Anterior cingulate cortex (tissue), 58 donors: ENCODE results near the gene SIRT1.
A peak's percentile ranks its signal among the peaks of the same experiment; 100 is the strongest.
"Not testable (repeated sequence)": the region's sequence is repeated elsewhere in the genome, so short reads cannot be mapped to it uniquely, and the experiment has no call there.

Experiments used
- DNase-seq, 58 donors: peaks; one replicate each; lab custom pipeline; 2025; lab: John Stamatoyannopoulos, UW

Gene SIRT1

GRCh38 chr10:67875340-67876238 is 8.9 kb upstream of the SIRT1 start:
- no peak for DNase-seq

- DNase-seq, result not testable (repeated sequence)
Measured at GRCh38 chr10:67877421-67877820, 7.0 kb upstream of the SIRT1 start.

GRCh38 chr10:67878133-67878532 is 6.3 kb upstream of the SIRT1 start:
- DNase-seq, result no peak

DNA sequence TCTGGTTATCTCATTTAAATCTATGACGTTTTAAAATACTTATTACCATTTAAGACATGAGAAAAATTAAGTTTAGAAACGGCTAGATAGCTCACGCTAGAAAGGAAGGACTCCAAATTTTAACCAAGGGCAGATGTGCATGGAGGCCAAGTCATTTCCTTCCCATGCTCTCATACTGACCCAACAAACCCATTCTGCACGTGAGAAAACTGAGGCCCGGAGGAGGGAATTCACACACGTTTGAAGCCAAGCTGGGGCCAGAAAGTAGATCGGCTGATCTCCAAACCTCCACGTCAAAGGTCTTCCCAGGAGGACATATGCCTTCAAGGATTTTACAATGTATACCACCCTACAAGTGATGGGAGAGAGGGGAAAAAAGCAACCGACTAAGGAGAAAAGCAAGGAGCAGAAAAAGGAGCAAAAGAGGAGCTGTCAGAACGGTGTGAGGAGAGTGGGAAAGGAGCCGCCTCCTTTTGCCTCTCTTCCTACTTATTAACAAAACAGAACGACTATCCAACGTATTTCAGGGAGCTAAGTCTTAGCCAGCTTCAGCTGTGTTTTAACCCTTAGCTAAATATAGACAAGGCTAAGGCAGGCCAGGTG is 645 bp upstream of the SIRT1 start:
- DNase-seq, result peak in 2 of 58 donors; percentile 1 to 10

DNA sequence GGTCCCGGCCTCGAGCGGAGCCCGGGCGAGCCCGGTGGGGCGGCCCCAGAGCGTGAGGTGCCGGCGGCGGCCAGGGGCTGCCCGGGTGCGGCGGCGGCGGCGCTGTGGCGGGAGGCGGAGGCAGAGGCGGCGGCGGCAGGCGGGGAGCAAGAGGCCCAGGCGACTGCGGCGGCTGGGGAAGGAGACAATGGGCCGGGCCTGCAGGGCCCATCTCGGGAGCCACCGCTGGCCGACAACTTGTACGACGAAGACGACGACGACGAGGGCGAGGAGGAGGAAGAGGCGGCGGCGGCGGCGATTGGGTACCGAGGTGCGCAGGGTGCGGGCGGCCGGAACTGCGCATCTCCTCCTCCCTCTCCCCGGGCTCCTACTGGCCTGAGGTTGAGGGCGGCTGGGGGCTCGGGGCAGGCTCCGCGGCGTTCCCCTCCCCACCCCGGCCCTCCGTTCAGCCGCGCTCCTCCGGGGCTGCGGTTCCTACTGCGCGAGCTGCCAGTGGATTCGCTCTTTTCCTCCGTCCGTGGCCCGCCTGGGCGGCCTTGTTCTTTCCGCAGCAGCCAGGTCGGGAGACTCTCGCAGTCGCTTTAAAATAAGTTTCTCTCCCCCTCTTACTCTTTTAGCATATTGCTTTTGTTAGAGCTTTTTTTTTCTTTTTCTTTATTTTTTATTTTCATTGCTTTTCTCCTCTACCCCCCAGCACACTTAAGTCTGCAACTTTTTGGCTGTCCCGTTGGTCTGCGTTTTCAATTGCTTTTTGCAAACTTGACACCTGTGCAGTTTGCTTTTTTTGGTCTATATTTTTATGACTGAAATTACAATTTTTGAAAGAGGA is 600 bp downstream of the SIRT1 start:
- DNase-seq, result peak; percentile 8 to 90 (median 77)

GRCh38 chr10:67893637-67894036 is 9.2 kb downstream of the SIRT1 start:
- DNase-seq, result no peak

DNA sequence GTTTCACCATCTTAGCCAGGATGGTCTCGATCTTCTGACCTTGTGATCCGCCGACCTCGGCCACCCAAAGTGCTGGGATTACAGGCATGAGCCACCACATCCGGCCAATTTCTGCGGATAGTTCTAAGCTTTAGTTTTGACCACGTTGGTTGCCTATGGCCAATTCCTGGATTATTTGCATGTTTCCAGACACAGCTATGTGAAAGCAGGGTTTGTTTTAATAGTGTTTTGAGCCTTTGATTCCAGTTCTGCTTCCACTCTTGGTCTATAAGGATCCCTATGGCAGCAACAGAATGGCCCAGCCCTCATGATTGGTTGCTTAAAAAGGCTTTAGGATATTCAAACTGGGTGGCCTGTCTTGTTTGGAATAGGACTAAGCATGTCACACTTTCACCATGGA is 19.1 kb downstream of the SIRT1 start:
- no peak for DNase-seq

- DNase-seq, result no peak
Measured at GRCh38 chr10:67912331-67912946, 28.0 kb downstream of the SIRT1 start.

- no peak for DNase-seq
Measured at GRCh38 chr10:67914777-67915340, 30.4 kb downstream of the SIRT1 start.

GRCh38 chr10:67917169-67917568 is 32.7 kb downstream of the SIRT1 start:
- no peak for DNase-seq

DNA sequence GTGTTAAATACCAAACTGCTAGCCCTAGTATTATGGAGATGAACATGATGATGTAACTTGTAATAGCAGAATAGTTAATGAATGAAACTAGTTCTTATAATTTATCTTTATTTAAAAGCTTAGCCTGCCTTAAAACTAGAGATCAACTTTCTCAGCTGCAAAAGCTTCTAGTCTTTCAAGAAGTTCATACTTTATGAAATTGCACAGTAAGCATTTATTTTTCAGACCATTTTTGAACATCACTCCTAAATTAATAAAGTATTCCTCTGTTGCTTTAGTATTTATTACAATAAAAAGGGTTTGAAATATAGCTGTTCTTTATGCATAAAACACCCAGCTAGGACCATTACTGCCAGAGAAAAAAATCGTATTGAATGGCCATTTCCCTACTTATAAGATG is 33.2 kb downstream of the SIRT1 start:
- no peak for DNase-seq

GRCh38 chr10:67921065-67921464 is 36.6 kb downstream of the SIRT1 start:
- no peak for DNase-seq

- no peak for DNase-seq
Measured at GRCh38 chr10:67923551-67923950, 39.1 kb downstream of the SIRT1 start.

GRCh38 chr10:67924136-67924535 is 39.7 kb downstream of the SIRT1 start:
- no peak for DNase-seq

- DNase-seq, result no peak
Measured at GRCh38 chr10:67925449-67926005, 41.1 kb downstream of the SIRT1 start.

- DNase-seq, result no peak
Measured at GRCh38 chr10:67926951-67927350, 42.5 kb downstream of the SIRT1 start.

GRCh38 chr10:67933199-67933598 is 48.7 kb downstream of the SIRT1 start:
- DNase-seq, result no peak

GRCh38 chr10:67934336-67934735 is 49.9 kb downstream of the SIRT1 start:
- DNase-seq, result no peak

GRCh38 chr10:67935223-67935622 is 50.8 kb downstream of the SIRT1 start:
- DNase-seq, result no peak

DNA sequence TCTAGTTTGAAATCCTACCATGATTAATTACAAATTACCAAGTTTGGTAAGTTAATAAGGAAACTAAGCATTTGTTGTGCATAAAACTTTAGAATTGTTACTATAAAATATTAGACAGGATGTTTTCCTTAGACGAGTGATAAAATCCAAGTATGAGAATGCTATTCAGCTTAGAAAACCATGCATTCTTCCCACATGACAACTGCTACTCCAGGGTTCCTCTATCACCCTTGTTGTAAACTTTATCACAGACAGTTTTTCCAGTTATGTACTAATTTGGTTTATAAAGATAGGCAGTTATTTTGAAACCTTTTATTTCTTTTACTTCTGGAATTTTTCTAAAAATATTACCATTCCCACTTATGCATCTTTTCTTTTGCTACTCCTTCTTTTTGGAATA is 52.0 kb downstream of the SIRT1 start:
- no peak for DNase-seq
